Astrocyte (in vitro differentiated cells and primary cell): Measurements from ENCODE around the gene SCGB3A1.

Experiments used
- CTCF ChIP-seq: IDR thresholded peaks from 2 replicates; pipeline ENCODE4 v1.5.1; 2011; ENCODE audit warnings: low read depth, mild to moderate bottlenecking, inconsistent platforms, low read length, moderate library complexity; ENCODE audit not compliant: insufficient read depth
- EZH2 ChIP-seq: IDR thresholded peaks from 2 replicates; pipeline ENCODE4 v1.6.1; 2012; ENCODE audit warnings: mild to moderate bottlenecking, low read length, inconsistent platforms; ENCODE audit not compliant: insufficient read depth

- TF ChIP-seq CTCF (no peak), EZH2 (no peak)
These were observed 38.6 kb upstream of the SCGB3A1 start for GRCh38 chr5:180629831-180630382.
